ENCODE measurements around the gene KTN1.
A peak's percentile ranks its signal among the peaks of the same experiment; 100 is the strongest.

Gene KTN1

DNA sequence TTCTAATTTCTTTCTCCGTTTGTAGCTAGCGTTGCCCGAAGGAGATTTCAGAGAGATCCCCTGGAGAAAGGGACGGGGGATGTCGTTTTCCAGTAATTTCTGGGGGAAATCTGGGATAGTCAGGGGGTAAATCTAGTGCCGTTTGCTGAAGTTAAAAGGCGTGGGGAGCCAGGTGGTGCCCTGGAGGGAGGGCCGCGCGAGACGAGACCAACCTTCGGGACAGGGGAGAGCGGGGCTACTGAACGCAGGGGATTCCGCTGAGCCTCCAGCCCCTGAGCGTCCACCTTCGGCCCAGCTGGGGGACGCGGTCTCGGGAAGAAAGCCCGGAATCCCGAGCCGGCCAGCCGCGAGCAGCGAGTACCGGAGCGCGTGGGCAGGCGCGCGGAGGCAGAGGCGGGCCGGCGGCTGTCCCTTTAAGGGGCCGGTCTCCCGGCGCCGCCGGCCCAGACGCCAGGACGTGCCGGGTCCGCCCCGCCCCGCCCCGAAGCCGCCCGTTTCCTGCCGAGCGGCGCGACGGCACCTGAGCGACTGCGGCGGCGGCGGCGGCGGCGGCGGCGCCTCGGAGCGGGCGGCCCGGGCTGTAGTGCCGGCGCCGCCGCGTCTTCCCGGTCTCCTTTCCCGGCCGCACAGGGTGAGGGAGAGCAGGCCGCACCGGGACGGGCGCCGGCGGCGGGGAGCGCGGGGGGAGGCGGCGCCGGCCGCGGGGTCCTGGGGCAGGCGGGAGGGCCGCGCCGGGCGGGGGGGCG is at the start of gene KTN1:
TSS of gene KTN1 (plus strand) at position 484 of the 746 bp plus-strand sequence. CDS start 31,842 bp downstream, outside the sequence.
- peak; percentile 44 for DNase-seq

- DNase-seq = no peak
Observed at GRCh38 chr14:55530464-55530863, 49.5 kb upstream of the KTN1 start.

- DNase-seq = no peak
Observed at GRCh38 chr14:55532645-55533344, 47.2 kb upstream of the KTN1 start.

GRCh38 chr14:55533960-55534359 is 46.0 kb upstream of the KTN1 start:
- no peak for DNase-seq

DNA sequence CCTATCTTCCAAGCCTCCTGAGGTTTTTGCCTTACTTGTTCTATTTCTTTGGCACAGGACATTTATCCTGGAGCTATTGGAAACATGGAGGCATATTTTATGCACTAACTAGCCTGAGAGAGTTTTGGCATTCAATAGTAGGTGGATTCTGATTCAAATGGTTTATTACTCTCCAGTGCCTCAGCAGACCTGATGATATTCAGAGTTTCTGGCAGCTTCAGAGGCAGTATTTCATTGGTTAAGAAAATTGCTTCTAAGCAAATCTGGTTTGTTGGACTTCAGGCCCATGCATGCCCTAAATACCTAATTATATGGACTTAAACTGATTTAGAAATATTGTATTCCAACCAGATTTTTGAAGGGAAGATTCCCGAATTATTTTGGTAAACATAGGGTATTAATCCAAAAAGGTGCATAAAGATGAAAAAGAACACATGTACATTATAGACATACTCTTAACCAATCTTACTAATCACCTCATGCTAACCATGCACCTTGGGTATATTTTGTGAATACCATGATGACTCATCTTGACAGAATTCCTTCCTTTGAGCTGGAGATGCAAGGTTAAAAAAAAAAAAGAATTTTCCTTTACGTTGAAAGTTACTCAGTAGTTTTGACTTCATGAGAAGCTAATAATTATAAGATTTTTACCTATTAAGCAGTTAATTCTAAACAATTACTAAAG is 44.3 kb upstream of the KTN1 start:
- no peak for DNase-seq

GRCh38 chr14:55536204-55536708 is 43.8 kb upstream of the KTN1 start:
- no peak for DNase-seq

- no peak for DNase-seq
Observed at GRCh38 chr14:55537782-55538181, 42.2 kb upstream of the KTN1 start.

GRCh38 chr14:55539975-55540374 is 40.0 kb upstream of the KTN1 start:
- no peak for DNase-seq

- DNase-seq = no peak
Observed at GRCh38 chr14:55540847-55541773, 38.9 kb upstream of the KTN1 start.

DNA sequence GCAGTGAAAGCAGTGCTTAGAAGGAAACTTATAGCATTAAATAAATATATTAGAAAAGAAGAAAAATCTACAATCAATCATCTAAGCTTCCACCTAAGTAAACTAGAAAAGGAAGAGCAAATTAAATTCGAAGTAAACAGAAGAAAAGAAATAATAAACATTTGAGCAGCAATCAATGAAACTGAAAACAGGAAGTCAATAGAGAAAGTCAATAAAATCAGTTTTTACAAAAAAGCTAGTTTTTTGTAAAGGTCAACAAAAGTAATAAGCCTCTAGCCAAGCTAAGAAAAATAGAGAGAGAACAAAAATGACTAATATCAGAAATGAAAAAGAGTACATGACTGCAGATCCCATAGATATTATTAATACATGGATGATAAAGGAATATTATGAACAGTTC is 34.2 kb upstream of the KTN1 start:
- no peak for DNase-seq

- no peak for DNase-seq
Observed at GRCh38 chr14:55546212-55546874, 33.7 kb upstream of the KTN1 start.

GRCh38 chr14:55547650-55548315 is 32.2 kb upstream of the KTN1 start:
- DNase-seq = no peak

- no peak for DNase-seq
Observed at GRCh38 chr14:55553791-55554190, 26.2 kb upstream of the KTN1 start.

DNA sequence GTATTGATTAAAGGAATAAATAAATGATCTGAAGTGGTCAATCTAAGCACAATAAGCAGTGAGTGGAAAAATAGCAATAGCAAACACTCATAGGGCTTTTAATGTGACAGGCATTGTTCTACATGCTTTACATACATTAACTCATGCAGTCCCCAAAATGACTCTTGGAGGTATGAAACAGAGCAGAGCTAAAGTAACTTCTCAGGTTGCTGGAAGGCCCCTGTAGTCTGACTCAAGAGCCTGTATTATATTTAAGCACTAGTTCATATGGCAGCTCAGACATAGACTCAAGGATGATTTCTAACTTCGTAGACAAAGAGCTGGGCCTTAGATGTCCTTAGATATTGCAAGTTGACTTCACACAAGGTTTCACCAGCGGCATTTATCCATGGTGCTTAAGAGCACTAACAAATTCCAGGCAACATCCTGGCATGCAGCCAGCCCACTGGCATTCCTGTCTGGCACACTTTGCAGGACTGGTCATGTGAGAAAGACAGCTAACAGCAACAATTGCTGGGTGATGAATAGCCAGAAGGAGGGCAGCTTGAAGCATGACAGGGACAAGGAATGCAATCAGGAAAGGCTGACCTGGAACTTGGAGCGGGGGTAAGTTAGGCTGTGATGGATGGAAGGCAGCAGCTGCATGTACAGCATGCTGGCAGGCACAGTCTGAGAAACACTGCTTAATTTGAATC is 22.9 kb upstream of the KTN1 start:
- peak; percentile 49 for DNase-seq

GRCh38 chr14:55562135-55562534 is 17.9 kb upstream of the KTN1 start:
- DNase-seq = no peak

DNA sequence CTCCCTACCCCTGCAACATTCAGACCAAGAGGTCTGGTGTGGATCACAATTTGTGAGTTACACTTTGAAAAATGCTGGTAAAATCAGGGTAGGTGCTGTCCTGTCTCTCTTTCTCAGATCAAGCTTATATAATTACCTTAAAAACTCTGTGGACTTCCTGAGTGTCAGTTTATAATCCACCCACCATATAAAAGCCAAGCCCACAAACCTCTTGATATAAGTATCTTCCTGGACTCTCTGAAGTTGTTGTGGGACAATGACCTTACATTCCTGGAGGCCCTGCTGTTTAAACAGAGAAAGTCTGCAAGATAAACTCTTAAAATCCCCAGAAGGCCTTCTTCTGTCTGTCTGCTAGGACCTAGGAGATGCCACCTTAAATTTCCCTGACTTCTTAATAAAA is 11.4 kb upstream of the KTN1 start:
- no peak for DNase-seq

- no peak for DNase-seq
Observed at GRCh38 chr14:55571125-55571889, 8.7 kb upstream of the KTN1 start.

- DNase-seq = peak; percentile 58
Observed at GRCh38 chr14:55572578-55572977, 7.4 kb upstream of the KTN1 start.

GRCh38 chr14:55574988-55575387 is 5.0 kb upstream of the KTN1 start:
- DNase-seq = no peak

DNA sequence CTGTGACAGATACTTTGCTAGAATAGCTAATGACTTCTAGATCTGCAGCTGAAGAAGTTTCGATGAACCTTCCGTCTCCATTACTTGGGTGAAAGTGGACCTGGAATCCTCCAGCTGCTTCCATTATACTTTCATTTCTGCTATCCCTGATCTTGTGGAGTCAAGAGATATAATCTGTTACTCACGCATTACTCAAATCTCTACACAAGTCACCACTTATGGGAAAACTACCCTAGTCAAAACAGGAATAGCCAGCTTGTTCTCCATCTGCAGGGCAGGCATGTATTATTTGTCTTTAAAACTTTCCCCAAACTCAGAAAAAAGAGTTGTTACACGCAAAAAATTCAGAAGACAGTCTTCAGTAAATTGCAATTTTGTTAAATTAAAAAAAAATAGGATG is 2.8 kb upstream of the KTN1 start:
- no peak for DNase-seq

All from SHP77 treated with DMSO at 0.1 percent for 48 hours (cell line).